Peyer's patch (tissue), 4 donors: Measurements from ENCODE around the gene KIF1A.

Source experiments
- POLR2A ChIP-seq, 2 donors: fragments of 450-650 bp; IDR thresholded peaks; one replicate each; pipeline ENCODE4 v1.5.1; 2017; ENCODE audit warnings: antibody characterized with exemption in 2 of 2, mild to moderate bottlenecking in 2 of 2, moderate library complexity in 2 of 2
- TF ChIP-seq, protein P1 (sequence below), 6 experiments: fragments of 450-650 bp in 4 of 6; fragments of 200-600 bp in 2 of 6; sonication (generic) in 1 of 6; IDR thresholded peaks; one replicate each; pipeline ENCODE4 v1.5.1; 2017 to 2019; ENCODE audit warnings: antibody characterized with exemption in 6 of 6, mild to moderate bottlenecking in 3 of 6, moderate library complexity in 1 of 6

DNA sequence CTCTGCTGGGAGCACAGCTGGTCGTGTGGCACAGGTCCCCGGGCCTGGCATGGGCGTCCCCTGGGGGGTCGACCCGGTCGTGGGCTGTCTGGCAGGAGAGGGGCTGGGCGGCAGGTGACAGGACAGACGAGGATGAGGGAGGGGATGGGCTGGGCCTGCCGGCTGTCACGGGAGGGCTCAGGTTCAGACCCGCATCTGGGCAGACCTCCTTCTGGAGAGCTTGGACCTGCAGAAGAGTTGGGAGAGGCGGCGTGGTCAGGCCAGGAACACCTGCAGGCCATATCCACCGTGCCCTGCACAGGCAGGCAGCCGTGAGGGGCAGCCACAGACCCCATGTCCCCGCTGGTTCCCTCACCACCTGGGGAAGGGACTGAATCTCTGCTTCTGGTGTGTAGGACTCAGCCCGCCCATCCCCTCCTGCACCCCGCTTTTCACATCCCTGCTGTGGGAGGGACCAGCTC, 102.8 kb downstream of the KIF1A start:
- TF ChIP-seq, protein P1, sequence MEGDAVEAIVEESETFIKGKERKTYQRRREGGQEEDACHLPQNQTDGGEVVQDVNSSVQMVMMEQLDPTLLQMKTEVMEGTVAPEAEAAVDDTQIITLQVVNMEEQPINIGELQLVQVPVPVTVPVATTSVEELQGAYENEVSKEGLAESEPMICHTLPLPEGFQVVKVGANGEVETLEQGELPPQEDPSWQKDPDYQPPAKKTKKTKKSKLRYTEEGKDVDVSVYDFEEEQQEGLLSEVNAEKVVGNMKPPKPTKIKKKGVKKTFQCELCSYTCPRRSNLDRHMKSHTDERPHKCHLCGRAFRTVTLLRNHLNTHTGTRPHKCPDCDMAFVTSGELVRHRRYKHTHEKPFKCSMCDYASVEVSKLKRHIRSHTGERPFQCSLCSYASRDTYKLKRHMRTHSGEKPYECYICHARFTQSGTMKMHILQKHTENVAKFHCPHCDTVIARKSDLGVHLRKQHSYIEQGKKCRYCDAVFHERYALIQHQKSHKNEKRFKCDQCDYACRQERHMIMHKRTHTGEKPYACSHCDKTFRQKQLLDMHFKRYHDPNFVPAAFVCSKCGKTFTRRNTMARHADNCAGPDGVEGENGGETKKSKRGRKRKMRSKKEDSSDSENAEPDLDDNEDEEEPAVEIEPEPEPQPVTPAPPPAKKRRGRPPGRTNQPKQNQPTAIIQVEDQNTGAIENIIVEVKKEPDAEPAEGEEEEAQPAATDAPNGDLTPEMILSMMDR (IDR thresholded peaks at IDR 0.05) = no peak
- no peak for TF ChIP-seq POLR2A (IDR thresholded peaks at IDR 0.05)
